Brain pericyte (primary cell): ENCODE data around the gene PRDM8.
"Not testable (repeated sequence)": the region's sequence is repeated elsewhere in the genome, so short reads cannot be mapped to it uniquely, and the experiment has no call there.

Source experiments
- DNase-seq: peaks from one replicate; pipeline ENCODE4 v3.0.0-alpha.2; 2012; ENCODE audit warnings: low read depth, low spot score

PRDM8 gene

DNA sequence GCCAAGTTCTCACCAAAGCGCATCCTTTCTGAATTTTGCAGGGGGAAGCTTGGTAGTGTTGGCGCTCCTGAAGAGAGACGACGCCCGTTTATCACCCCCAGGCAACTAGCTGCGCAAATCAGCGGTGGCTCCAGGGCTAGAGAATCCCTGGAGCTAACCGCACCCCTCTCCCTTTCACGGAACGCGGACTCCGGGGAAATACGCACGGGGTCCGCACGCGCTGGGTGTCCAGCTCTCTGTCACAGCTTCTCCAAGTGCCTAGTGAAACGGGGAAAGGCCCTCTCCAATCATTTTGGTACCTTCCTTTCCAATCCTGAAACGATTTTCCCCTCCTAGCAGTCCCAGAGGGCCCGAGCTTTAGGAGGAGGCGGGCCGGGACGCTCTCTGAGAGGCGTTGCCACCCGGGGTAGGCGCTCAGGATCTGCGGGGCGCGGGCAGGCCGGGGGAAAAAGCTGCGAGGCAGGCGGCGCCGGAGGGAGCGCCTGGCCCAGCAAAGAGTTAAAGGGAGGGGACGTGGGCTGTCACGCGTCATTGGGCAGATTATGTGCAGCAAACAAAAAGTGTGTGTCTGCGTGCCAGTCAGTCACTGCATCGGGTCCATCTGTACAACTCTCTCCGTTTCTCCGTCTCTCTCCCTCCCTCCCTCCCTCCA, at the start of gene PRDM8:
TSS of gene PRDM8 (plus strand) at position 582 of the 652 bp plus-strand sequence. CDS start 2,578 bp downstream, outside the sequence.
- DNase-seq, result no peak

DNA sequence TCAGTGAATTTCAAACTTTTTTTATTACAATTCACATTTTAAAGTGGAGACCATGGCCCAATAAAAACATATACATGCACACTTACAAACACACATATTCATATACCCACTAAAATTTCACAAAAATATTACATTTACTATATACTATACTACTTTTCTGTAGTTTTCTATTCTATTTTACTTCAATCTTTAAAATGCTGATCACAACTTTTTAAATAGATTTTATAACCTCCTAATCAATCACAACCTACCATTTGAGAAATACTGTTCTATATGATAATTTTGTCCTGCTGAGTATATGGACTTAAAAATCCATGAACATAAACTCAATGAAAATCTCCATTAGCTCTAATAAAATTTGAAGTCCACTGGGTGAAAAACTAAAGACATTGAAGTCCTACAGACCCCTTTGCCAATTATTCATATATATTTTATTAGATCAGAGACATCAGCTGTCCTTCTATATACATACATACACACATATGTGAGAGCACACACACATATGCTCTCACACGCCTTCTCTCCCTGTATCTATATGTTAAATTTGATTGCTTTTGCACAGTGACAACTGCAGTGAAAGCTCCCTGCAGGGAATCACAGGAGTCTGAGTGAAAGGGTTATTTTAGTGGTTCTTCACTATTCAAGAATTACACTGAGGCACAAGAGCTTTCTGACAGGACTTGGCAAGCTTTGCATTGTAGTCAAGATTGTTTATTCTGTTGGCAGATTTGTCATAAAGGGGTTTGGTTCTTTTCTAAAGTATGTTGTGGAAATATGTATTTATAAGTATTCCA, 46.7 kb upstream of the PRDM8 start:
- DNase-seq, result no peak

DNA sequence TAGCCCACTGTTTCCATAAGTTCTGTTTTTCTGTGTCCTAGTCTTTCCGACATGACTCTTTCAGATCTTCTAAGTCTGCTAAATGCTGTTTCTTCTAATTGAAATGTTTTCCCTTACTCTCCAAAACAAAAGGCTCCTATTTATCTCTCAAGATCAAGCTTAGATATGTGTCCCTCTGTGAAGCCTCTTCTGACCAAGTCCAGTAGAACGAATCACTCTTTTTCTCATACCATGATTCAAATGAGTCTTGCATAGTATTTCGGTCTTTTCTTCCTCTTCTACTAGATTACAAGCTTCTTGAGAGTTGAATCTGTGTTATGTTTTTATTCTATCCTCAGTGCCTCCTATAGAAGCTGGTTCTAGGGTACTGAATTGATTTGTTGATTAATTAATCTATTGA, 45.3 kb upstream of the PRDM8 start:
- no peak for DNase-seq

DNA sequence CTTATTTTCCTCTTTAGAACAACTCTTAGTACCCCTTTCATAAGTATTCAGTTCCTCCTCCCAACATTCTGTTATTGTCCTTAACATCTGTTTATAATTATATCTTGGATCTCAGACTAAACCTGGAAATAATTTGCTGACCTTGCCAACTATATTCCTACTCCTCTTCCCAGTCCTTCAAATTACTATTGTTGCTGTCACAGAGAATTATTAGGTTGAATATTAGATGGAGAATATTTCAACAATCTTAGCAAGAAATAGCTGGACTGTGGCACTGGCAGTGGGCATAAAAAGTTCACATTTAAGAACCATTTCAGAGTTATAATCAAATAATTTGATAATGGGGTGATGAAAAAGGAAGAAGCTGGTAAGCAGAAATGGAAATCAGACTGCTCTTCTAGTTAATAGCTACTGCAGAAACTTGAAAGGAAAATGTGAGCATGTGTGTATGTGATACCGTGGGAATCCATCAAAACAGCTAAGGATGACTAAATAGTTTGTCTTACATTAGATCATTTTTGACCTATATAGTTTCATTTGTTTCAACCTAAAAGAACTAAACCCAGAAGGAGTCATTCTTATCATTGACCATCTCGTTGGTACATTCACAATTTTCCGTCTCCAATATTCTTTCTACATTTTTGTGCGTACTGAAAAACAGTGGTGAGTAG, 43.3 kb upstream of the PRDM8 start:
- DNase-seq, result no peak

DNA sequence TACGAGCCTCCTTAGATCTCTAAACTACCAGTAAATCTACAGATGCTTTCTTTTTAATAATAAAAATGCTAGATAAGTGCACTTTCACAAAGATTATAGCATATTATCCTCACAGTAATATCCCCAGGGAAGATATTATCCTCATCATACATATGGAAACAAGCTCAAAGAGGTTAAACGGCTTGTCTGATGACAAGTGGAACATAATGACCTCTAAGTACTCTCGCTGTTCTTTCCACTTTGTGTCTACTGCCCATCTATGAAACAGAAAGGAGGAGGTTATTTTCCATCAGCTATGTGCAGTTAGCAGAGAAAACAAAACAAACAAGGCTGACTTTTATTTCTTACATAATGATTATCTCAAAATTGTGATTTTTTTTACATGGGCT, 42.8 kb upstream of the PRDM8 start:
- DNase-seq, result no peak

DNA sequence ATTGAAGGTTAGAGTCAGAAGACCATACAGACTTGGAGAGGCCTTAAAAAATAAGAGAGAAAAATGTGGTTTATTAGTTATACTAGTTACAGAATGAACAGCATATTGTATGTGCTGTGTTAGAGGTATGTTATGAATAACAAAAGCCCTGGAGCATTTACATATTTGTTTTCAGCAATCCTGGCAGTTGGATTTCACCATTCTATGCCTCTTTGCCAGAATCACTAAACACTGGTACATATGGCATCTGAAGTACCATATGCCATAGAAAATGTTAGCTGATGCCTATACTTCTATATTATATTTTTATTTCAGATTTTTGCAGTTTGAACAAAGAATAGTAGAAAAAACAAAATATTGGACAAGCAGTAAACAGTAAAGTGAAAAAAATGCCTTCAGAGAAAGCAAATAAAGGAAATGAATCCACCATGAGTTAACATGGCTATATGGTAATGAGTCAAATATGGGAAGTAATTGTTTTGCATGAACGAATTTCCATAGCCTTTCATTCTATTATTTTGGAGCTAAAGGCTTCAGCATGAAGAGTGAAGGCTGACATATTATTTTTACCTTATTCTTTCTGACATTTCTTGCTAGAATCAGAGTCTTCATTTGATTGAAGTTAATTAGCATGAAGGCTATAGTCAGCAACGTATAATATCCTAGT, 41.9 kb upstream of the PRDM8 start:
- DNase-seq, result no peak

DNA sequence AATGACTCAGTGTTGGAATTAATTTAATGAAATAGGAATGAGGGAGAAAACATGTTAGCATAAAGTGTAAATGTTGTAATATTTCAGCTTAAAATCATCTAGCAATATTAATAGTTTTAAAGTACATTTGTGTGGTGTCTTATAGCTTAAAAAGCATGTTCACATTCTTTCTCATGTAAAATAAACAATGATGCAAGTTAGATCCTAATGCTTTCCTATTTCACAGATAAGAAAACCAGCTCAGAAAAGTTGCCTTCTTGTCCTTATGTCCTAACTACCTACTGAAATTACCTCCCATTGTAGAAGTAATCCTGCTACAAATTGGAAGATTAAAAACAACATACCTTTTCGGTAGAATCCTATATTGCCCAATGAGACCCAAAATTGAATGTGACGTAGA, 40.9 kb upstream of the PRDM8 start:
- no peak for DNase-seq

DNA sequence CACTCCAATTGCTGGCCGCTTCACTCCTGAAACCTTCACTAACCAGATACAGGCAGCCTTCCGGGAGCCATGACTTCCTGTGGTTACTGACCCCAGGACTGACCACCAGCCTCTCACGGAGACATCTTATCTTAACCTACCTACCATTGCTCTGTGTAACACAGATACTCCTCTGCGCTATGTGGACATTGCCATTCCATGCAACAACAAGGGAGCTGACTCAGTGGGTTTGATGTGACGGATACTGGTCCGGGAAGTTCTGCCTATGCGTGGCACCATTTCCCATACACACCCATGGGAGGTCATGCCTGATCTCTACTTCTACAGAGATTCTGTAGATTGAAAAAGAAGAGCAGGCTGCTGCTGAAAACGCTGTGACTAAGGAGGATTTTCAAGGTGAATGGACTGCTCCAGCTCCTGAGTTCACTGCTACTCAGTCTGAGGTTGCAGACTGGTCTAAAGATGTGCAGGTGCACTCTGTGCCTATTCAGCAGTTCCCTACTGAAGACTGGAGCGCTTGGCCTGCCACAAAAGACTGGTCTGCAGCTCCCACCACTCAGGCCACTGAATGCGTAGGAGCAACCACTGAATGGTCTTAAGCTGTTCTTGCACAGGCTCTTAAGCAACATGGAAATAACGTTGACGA, 35.8 kb upstream of the PRDM8 start:
- no peak for DNase-seq

DNA sequence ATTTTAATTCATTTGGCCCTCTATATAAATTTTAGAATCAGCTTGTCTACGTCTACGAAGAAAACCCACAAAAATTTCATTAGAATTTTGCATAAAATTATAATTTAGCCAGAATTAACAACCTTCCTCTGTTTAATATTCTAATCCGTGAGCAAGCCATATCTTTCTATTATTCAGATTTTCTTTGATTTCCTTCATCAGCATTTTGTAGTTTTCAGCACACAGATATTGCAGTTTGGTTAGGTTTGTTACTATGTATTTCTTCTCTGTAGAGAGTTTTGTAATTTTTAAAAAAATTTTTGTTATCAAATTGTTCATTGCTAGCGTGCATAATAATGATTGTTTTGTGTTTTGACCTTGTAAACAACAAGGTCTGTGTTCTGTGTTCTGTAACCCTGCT, 34.9 kb upstream of the PRDM8 start:
- no peak for DNase-seq

DNA sequence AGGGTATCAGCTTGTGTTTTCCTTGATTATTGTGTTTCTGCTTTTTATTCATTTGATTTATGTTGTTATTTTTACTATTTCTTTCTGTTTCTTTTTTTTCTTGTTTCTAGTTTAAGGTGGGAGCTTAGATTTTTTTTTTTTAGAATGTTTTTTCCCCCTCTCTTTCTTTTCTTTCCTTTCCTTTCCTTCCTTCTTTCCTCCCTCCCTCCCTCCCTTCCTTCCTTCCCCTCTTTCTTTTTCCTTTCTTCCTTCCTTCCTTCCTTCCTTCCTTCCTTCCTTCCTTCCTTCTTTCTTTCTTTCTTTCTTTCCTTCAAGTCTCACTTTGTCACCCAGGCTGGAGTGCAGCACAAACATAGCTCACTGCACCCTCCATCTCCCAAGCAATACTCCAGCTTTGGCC, 31.4 kb upstream of the PRDM8 start:
- no peak for DNase-seq

DNA sequence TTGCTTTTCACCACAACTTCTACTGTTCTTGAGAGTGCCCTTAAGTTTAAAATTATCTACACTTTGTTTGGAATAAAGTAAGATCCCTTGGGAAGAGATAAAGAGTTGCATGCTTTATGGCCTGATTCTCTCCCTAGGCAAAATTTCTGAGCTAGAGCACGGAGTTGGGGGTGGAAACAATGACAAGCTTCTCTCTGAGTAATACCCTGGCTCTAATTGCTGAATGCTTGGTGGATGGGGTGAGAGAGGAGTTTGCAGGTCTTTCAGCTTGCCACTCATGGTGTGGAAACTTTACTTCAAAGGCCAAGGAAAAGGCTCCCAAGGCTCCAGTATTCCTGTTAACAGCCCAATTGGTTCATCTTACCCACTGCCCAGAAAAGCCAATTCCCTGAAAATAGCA, 26.1 kb upstream of the PRDM8 start:
- DNase-seq, result no peak

DNA sequence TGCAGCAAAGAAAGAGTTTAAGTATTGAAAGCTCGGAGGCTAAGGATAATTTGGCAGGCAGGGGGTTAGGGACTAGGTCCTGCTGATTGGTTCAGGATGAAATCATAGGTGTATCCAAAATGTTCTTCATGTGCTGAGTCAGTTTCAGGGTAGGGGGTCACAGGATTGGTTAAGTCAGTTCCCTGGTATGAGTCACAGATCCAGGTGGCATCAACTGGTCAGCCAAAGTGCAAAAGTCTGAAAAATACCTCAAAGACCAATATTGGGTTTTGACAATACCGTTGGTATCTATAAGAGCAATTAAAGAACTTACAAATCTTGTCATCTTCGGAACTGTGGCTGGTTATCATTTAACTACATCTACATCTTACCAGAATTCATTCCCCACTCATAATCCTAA, 25.6 kb upstream of the PRDM8 start:
- DNase-seq, result no peak

DNA sequence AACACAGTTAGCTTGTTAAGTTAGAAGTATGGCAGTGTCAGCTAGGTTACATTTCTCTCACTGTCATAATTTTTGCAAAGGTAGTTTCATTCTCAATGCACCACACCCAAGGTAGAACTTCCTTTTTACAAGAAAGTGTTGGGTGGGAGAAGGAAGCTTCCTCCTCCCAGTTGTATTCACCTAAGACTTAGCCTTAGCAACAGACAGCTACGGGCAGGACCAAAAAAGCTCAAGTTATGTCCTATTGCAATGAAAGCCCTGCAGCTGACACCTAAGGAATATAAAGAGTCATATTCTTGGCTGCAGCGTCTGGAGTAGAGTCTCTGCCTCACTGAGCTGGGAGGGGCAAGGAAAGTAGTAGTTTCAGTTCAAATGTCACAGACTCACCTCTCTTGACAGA, 25.1 kb upstream of the PRDM8 start:
- no peak for DNase-seq

DNA sequence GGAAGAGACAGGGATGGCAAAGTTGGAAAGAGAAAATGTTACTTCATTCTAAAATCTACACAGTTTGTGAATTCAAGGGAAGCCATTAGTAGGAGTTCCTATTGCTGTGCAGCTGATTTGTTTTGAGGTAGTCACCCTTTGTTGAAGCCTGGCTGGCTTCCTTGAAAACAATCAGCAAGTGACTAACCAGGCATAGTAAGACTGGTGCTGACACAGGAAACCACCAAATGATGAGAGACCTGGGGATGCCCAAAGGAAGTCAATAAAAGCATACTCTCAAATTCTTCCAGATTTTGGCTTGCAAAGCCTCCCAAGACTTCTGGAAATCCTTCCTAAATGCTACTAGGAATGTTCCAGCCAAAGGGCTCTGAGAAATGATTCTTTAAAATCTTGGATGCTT, 23.9 kb upstream of the PRDM8 start:
- DNase-seq, result no peak

DNA sequence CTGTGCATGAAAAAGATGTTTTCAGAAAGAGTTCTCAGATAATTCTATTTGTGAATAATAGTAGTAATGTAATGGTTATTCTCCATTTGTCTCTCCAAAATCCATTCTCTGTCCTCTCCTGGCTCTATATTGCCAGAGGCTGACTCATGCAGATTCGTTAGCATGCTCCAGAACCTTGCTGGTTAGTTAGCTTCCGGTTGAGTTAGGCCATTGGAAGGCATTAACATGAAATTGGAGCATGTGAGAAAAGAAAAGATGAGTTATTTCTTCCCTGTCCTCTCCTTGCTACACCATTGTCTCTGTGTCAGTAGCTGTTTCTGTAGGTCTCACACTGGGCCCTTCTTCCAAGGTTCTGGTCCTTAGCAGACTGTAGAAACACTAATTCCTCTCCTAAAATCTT, 23.5 kb upstream of the PRDM8 start:
- DNase-seq, result no peak

DNA sequence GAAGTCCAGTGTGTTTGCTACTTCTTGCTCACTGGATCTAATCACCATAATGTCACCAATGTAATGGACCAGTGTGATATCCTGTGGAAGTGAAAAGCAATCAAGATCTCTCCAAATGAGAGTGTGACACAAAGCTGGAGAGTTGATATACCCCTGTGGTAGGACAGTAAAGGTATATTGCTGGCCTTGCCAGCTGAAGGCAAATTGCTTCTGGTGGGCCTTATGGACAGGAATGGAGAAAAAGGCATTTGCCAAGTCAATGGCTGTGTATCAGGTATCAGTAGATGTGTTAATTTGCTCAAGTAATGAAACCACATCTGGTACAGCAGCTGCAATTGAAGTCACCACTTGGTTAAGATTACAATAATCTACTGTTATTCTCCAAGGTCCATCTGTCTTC, 19.5 kb upstream of the PRDM8 start:
- not testable (repeated sequence) for DNase-seq

DNA sequence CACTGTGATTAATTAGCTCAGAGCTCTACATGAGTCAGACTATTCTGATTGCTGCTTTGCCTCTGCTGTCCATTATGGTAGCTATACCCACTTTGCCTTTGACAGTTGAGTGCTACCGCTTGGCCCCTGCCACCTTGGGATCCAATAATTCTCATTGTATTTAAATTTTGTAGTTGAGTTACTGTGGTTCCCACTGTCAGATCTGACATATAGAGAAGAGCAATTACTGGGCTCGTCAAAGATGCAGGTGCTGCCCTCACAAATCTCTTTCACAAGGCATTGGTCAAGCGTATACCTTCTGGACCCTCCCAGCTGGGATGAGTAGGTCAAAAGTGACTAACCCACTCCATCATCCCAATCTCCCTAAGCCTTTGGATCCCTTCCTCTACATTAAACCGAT, 18.3 kb upstream of the PRDM8 start:
- DNase-seq, result no peak

DNA sequence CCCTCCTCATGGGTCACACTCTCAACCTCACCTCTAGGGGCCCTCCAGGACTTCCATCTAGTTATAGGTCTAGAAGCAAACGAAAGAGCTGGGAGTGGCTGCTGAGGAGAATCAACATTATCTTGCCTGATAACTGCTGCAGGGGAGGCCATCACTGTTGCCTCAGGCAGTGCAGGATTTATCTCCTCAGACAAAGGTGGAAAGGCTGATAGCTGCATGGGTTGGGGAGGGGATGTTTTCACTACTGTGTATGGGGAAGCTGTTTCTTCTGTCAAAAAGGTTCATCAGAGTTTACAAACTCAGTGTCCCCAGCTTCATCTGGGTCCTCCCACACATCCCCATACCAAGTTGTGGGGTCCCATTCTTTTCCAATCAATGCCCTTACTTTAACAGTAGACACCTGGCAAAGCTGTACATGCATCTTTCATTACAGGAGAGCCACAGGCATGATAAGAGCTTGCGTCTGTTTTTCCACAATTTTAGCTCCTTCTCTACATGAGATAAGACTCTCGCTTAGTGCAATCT, 17.6 kb upstream of the PRDM8 start:
- no peak for DNase-seq

DNA sequence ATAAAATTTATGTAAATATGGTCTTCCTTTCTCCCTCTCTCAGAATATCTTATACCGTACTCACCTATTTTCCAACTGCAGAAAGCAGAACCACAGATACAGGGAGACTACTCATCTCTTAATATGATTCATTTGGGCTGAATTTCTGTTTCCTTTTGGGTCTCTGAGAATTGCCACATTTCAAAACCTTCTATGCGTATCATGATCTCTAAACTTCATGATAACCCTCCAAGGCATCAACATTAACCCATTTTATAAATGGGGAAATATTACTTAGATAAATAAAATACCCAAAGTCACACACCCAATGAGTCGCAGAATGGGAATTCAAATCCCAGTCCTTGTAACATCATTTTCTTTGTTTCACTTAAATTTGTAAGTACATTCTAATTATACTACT, 16.6 kb upstream of the PRDM8 start:
- no peak for DNase-seq

DNA sequence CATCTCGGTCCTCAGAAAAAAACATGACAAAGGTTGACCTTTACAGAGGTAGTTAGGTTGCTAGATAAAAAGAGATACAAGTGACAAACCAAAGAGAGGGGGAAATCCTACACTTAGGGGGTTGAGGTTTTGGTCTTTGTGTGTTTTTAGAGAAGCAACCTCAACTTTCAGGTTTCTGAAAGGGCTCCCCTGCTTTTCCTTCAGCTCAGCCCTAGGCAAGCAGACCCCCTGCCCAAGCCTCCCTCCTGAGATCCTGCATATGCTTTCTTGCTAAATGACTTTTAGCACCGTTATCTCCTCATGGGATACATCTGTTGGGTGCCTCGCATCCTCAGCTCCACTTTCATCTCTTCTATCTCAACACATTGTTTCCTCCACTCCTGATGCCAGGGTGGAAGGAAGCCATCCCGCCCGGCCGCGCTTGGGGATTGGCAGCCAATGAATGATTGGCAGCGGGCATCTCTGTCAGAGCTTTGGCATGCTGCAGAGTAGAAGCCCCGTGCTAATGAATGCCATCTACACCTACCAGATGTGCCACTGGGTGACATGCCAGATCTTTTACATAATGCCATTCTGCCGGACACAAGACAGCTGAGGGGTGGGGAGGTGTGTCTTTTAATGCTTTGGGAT, 15.0 kb upstream of the PRDM8 start:
- DNase-seq, result no peak
